ENCODE measurements around the gene MEPE.

GRCh38 chr4:87886083-87886482 lies 53.3 kb downstream of the MEPE start:
- TF ChIP-seq CTCF (IDR thresholded peaks at IDR 0.05) (no peak), POLR2A (IDR thresholded peaks at IDR 0.05) (no peak), POLR2AphosphoS5 (IDR thresholded peaks at IDR 0.05) (no peak)
